GM06990 (cell line): ENCODE measurements around the gene KRTAP9-9.

Experiments
- DNase-seq: peaks from one replicate; pipeline ENCODE4 v3.0.0-alpha.2; 2011; ENCODE audit not compliant: insufficient read length; ENCODE audit errors: extremely low read depth
- H3K27me3 ChIP-seq: replicated peaks from 2 replicates; pipeline ENCODE4 v1.6.0; 2011; ENCODE audit warnings: low read length; ENCODE audit not compliant: control insufficient read depth, insufficient read depth
- H3K36me3 ChIP-seq: 2 replicates; pipeline ENCODE4 v1.5.1; 2011; ENCODE audit warnings: low read length; ENCODE audit not compliant: control insufficient read depth, insufficient read depth
- H3K4me3 ChIP-seq: replicated peaks from 2 replicates; pipeline ENCODE4 v1.5.1; 2011; ENCODE audit warnings: low read depth, mild to moderate bottlenecking, control low read depth, low read length
- TF ChIP-seq, protein P1 (sequence below): IDR thresholded peaks from 2 replicates; pipeline ENCODE4 v1.5.1; 2011; ENCODE audit warnings: low read length, control low read depth, mild to moderate bottlenecking, inconsistent platforms; ENCODE audit not compliant: insufficient read depth, poor library complexity, severe bottlenecking

Gene KRTAP9-9

DNA sequence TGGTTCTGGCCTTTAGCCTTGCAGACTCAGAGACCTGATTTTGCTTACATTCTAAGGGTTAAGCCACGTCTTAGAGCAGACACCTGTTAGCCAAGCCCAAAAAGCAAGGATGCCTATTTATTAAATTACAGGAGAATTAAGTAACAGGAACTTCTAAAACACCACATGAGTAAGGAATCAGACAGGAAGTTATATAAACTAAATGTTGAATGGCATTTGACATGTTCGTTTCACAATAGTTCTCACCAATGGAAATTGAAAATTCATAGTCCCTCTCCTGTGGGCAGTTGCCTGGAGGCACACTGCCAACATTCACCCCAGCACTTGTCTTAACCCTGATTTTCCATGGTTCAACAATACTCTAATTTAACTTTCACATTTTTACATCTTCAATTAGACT, 29.4 kb downstream of the KRTAP9-9 start:
- no peak for DNase-seq
- H3K4me3 ChIP-seq, result no peak overlapping the region
- TF ChIP-seq, protein P1, sequence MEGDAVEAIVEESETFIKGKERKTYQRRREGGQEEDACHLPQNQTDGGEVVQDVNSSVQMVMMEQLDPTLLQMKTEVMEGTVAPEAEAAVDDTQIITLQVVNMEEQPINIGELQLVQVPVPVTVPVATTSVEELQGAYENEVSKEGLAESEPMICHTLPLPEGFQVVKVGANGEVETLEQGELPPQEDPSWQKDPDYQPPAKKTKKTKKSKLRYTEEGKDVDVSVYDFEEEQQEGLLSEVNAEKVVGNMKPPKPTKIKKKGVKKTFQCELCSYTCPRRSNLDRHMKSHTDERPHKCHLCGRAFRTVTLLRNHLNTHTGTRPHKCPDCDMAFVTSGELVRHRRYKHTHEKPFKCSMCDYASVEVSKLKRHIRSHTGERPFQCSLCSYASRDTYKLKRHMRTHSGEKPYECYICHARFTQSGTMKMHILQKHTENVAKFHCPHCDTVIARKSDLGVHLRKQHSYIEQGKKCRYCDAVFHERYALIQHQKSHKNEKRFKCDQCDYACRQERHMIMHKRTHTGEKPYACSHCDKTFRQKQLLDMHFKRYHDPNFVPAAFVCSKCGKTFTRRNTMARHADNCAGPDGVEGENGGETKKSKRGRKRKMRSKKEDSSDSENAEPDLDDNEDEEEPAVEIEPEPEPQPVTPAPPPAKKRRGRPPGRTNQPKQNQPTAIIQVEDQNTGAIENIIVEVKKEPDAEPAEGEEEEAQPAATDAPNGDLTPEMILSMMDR, result no peak
- H3K27me3 ChIP-seq, result no peaks in the 10 kb centered on the region
- H3K36me3 ChIP-seq, result no peaks in the 10 kb centered on the region

- H3K36me3 ChIP-seq, result no peaks in the 10 kb centered on the region
- no peak for DNase-seq
- no peaks in the 10 kb centered on the region for H3K27me3 ChIP-seq
- H3K4me3 ChIP-seq, result no peak overlapping the region
- TF ChIP-seq, protein P1, result no peak
Measured at GRCh38 chr17:41287050-41287449, 31.9 kb downstream of the KRTAP9-9 start.

- Histone ChIP-seq H3K36me3 (no peaks in the 10 kb centered on the region), H3K4me3 (no peak overlapping the region), H3K27me3 (no peaks in the 10 kb centered on the region)
- TF ChIP-seq, protein P1, result no peak
- DNase-seq, result no peak
Measured at GRCh38 chr17:41294016-41294415, 38.8 kb downstream of the KRTAP9-9 start.

- TF ChIP-seq, protein P1, result no peak
- no peak for DNase-seq
- Histone ChIP-seq H3K27me3 (no peaks in the 10 kb centered on the region), H3K4me3 (no peak overlapping the region), H3K36me3 (no peaks in the 10 kb centered on the region)
Measured at GRCh38 chr17:41296846-41297245, 41.7 kb downstream of the KRTAP9-9 start.

GRCh38 chr17:41298458-41299135, 43.4 kb downstream of the KRTAP9-9 start:
- TF ChIP-seq, protein P1, result no peak
- DNase-seq, result no peak
- Histone ChIP-seq H3K4me3 (no peak overlapping the region), H3K36me3 (no peaks in the 10 kb centered on the region), H3K27me3 (no peaks in the 10 kb centered on the region)

DNA sequence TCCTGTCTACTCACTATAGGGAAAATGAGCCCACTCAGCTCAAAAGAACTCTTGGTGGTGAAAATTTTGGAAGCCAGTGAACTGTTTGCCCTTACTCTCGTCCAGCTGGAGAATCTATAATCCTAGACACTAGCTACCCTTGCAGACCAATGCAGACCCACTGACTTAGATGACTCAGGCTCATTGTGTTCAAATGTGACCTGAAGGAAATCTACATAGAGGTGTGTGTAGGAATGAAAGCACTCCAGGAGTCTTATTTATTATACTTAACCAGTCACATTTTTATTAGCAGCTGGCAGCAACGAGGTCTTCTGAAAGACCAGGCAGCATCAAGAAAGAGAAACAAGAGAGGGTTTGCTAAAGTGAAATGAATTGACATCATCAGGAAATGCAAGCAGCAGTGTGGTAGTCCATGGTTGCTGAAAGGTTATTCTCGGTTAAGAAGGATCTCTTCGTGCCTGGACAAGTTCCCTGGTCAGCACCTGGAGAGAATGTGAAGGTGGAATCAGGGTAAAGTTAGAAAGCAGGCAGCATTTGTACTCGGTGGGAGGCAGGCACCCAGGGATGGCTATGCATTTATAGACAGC, 46.1 kb downstream of the KRTAP9-9 start:
- H3K27me3 ChIP-seq, result no peaks in the 10 kb centered on the region
- DNase-seq, result no peak
- H3K4me3 ChIP-seq, result no peak overlapping the region

More for the DNA sequence above, 46.1 kb downstream of the KRTAP9-9 start:
- no peaks in the 10 kb centered on the region for H3K36me3 ChIP-seq
- TF ChIP-seq, protein P1, result no peak
